ENCODE results near the gene CTAGE9.

GRCh38 chr6:131663578-131664165 lies 47.1 kb downstream of the CTAGE9 start:
- TF ChIP-seq CTCF (IDR thresholded peaks at IDR 0.05) (no peak), POLR2A (IDR thresholded peaks at IDR 0.05) (no peak)

All from Peyer's patch (tissue), 4 donors.